VCaP (cell line): ENCODE measurements around the gene PEAK1.

Source experiments
- H3K27ac ChIP-seq: fragments of 450-650 bp; 2 replicates; pipeline ENCODE4 v1.5.1; 2017
- CTCF ChIP-seq: fragments of 450-650 bp; conservative IDR thresholded peaks from 2 replicates; pipeline ENCODE4 v1.5.1; 2017; ENCODE audit warnings: mild to moderate bottlenecking, moderate library complexity

Gene PEAK1

GRCh38 chr15:77243135-77243534 is 176.8 kb downstream of the PEAK1 start:
- no peak for TF ChIP-seq CTCF
- no peak overlapping the region for H3K27ac ChIP-seq

- H3K27ac ChIP-seq = no peak overlapping the region
- TF ChIP-seq CTCF = no peak
Observed at GRCh38 chr15:77239882-77240608, 179.9 kb downstream of the PEAK1 start.

- no peak overlapping the region for H3K27ac ChIP-seq
- no peak for TF ChIP-seq CTCF
Observed at GRCh38 chr15:77235566-77235965, 184.3 kb downstream of the PEAK1 start.

GRCh38 chr15:77228828-77229227 is 191.1 kb downstream of the PEAK1 start:
- TF ChIP-seq CTCF = no peak
- no peak overlapping the region for H3K27ac ChIP-seq

- H3K27ac ChIP-seq = no peak overlapping the region
- TF ChIP-seq CTCF = no peak
Observed at GRCh38 chr15:77226652-77227051, 193.3 kb downstream of the PEAK1 start.

GRCh38 chr15:77225646-77226045 is 194.3 kb downstream of the PEAK1 start:
- TF ChIP-seq CTCF = no peak
- no peak overlapping the region for H3K27ac ChIP-seq

- no peak overlapping the region for H3K27ac ChIP-seq
- no peak for TF ChIP-seq CTCF
Observed at GRCh38 chr15:77225088-77225487, 194.8 kb downstream of the PEAK1 start.
